Measurements from ENCODE around the gene ISY1. TPM values are rescaled to one million over a fixed set of nuclear protein-coding genes. Genes with fewer than 3 reads are reported as not detected.

Gene ISY1
- polyA plus RNA-seq, 1 donor (not counting 4 experiments of a cell fraction or from before 2014, with no cell fraction given), result 25.5 TPM

GRCh38 chr3:129121016-129121791 is 39.7 kb downstream of the ISY1 start:
- Histone ChIP-seq H3K27me3 (ENCODE audit: control insufficient read depth, extremely low read depth, insufficient read depth, low read length) (no peaks in the 10 kb centered on the region), H3K79me2 (ENCODE audit: control insufficient read depth, insufficient read depth, low read length) (peaks cover 38% of the 10 kb centered on the region), H3K4me2 (ENCODE audit: control insufficient read depth, extremely low read depth, insufficient read depth, low read depth, low read length) (peak overlapping the region; percentile 97), H3K4me1 (ENCODE audit: control insufficient read depth, extremely low read depth, insufficient read depth, low read length) (peaks cover 25% of the 10 kb centered on the region), H3K4me3 (ENCODE audit: control insufficient read depth in 2 of 3, extremely low read depth in 1 of 3, insufficient read depth in 2 of 3, low read depth in 1 of 3, low read length in 3 of 3) (peak overlapping the region; percentile 56 to 90 (median 61)), H3K27ac (ENCODE audit: control insufficient read depth, insufficient read depth, low read length) (peak overlapping the region; percentile 96), H2AFZ (ENCODE audit: control insufficient read depth, low read length) (peak overlapping the region; percentile 61), H3K9ac (ENCODE audit: control insufficient read depth, extremely low read depth, insufficient read depth, low read length) (peak overlapping the region; percentile 83), H3K9me3 (ENCODE audit: control insufficient read depth, low read depth, low read length) (no peaks in the 10 kb centered on the region), H3K36me3 (ENCODE audit: control insufficient read depth in 2 of 2, extremely low read depth in 1 of 2, insufficient read depth in 2 of 2, low read length in 2 of 2) (peaks cover 5 to 10% of the 10 kb centered on the region in 2 experiments), H4K20me1 (ENCODE audit: control insufficient read depth, extremely low read depth, insufficient read depth, low read length) (peaks cover 7% of the 10 kb centered on the region), H3K9me1 (ENCODE audit: control insufficient read depth, extremely low read depth, insufficient read depth, low read length) (no peaks in the 10 kb centered on the region)
- TF ChIP-seq EZH2 (IDR thresholded peaks at IDR 0.05; ENCODE audit: low read length) (no peak), CTCF (optimal IDR thresholded peaks at IDR 0.05 in 1 of 3, IDR thresholded peaks at IDR 0.05 in 1 of 3, conservative IDR thresholded peaks at IDR 0.05 in 1 of 3; ENCODE audit: extremely low read depth in 1 of 3, insufficient read depth in 2 of 3, low read length in 3 of 3) (no peak)
- FAIRE-seq (no peak), DNase-seq (ENCODE audit: low read depth, low spot score) (no peak)
- dilution Hi-C loops (cut with MboI; ENCODE audit: extremely low pct_ligation_motif_present, low sequenced_read_pairs), result no loop called here

GRCh38 chr3:129120254-129121004 is 40.4 kb downstream of the ISY1 start:
- peak overlapping the region; percentile 83 for H3K9ac ChIP-seq (ENCODE audit: control insufficient read depth, extremely low read depth, insufficient read depth, low read length)
- TF ChIP-seq EZH2 (IDR thresholded peaks at IDR 0.05; ENCODE audit: low read length), result no peak
- TF ChIP-seq CTCF (optimal IDR thresholded peaks at IDR 0.05 in 1 of 3, IDR thresholded peaks at IDR 0.05 in 1 of 3, conservative IDR thresholded peaks at IDR 0.05 in 1 of 3; ENCODE audit: extremely low read depth in 1 of 3, insufficient read depth in 2 of 3, low read length in 3 of 3), result peak in 2 of 3 experiments; percentile 15 to 27
- peak overlapping the region; percentile 56 to 90 (median 61) for H3K4me3 ChIP-seq (ENCODE audit: control insufficient read depth in 2 of 3, extremely low read depth in 1 of 3, insufficient read depth in 2 of 3, low read depth in 1 of 3, low read length in 3 of 3)
- H3K36me3 ChIP-seq (ENCODE audit: control insufficient read depth in 2 of 2, extremely low read depth in 1 of 2, insufficient read depth in 2 of 2, low read length in 2 of 2), result peaks cover 5 to 10% of the 10 kb centered on the region in 2 experiments
- H3K27me3 ChIP-seq (ENCODE audit: control insufficient read depth, extremely low read depth, insufficient read depth, low read length), result no peaks in the 10 kb centered on the region
- H4K20me1 ChIP-seq (ENCODE audit: control insufficient read depth, extremely low read depth, insufficient read depth, low read length), result peaks cover 7% of the 10 kb centered on the region
- peak overlapping the region; percentile 71 for H2AFZ ChIP-seq (ENCODE audit: control insufficient read depth, low read length)
- no peaks in the 10 kb centered on the region for H3K9me3 ChIP-seq (ENCODE audit: control insufficient read depth, low read depth, low read length)
- peak overlapping the region; percentile 96 for H3K27ac ChIP-seq (ENCODE audit: control insufficient read depth, insufficient read depth, low read length)
- dilution Hi-C loops (cut with MboI; ENCODE audit: extremely low pct_ligation_motif_present, low sequenced_read_pairs), result no loop called here
- peaks cover 41% of the 10 kb centered on the region for H3K79me2 ChIP-seq (ENCODE audit: control insufficient read depth, insufficient read depth, low read length)
- FAIRE-seq (peak; percentile 82), DNase-seq (ENCODE audit: low read depth, low spot score) (peak; percentile 55)
- peak overlapping the region; percentile 97 for H3K4me2 ChIP-seq (ENCODE audit: control insufficient read depth, extremely low read depth, insufficient read depth, low read depth, low read length)
- no peaks in the 10 kb centered on the region for H3K9me1 ChIP-seq (ENCODE audit: control insufficient read depth, extremely low read depth, insufficient read depth, low read length)
- H3K4me1 ChIP-seq (ENCODE audit: control insufficient read depth, extremely low read depth, insufficient read depth, low read length), result peaks cover 25% of the 10 kb centered on the region

Measured in keratinocyte (primary cell).